ENCODE data around the gene PRSS53. TPM values are rescaled to one million over a fixed set of nuclear protein-coding genes. Genes with fewer than 3 reads are reported as not detected.

PRSS53 gene
- total and polyA plus RNA-seq, 12 donors, result 0.21 to 2.9 (median 0.51) TPM

GRCh38 chr16:31114468-31114867 is 25.7 kb upstream of the PRSS53 start:
- H3K27ac ChIP-seq, result peak overlapping the region in 9 of 10 donors; percentile 76 to 90 (median 86)
- peaks cover 13 to 73% (median 47%) of the 10 kb centered on the region in 9 donors for H3K4me1 ChIP-seq
- no peaks in the 10 kb centered on the region for H3K9me3 ChIP-seq
- intact Hi-C loops (cut with DNase I), result loop anchor here in 1 of 10 donors (10.0 kb wide), 1 partner anchor 340 kb away; the partner anchor contains the start of gene ARMC5
- peaks cover 0 to 45% (median 31%) of the 10 kb centered on the region in 9 donors for H3K36me3 ChIP-seq
- no peak for TF ChIP-seq CTCF (IDR thresholded peaks at IDR 0.05)
- no peak overlapping the region for H3K4me3 ChIP-seq
- no peak for DNase-seq
- no peak for ATAC-seq
- WGBS, 2 donors, result 92 to 94% methylated on average over 8 of the region's 8 CpGs
- no peaks in the 10 kb centered on the region for H3K27me3 ChIP-seq

GRCh38 chr16:31113121-31114120 is 24.7 kb upstream of the PRSS53 start:
- WGBS, 2 donors, result 64 to 75% methylated on average over 5 of the region's 5 CpGs

GRCh38 chr16:31112711-31113110 is 24.0 kb upstream of the PRSS53 start:
- peak in 4 of 8 donors; percentile 10 to 40 (median 28) for ATAC-seq
- no peak for DNase-seq
- WGBS, 2 donors, result 55 to 58% methylated on average over 2 of the region's 2 CpGs
- no peak overlapping the region for H3K4me3 ChIP-seq
- peaks cover 0 to 42% (median 30%) of the 10 kb centered on the region in 9 donors for H3K36me3 ChIP-seq
- intact Hi-C loops (cut with DNase I), result loop anchor here in 1 of 10 donors (10.0 kb wide), 1 partner anchor 342 kb away; the partner anchor contains the start of gene ARMC5
- TF ChIP-seq CTCF (IDR thresholded peaks at IDR 0.05), result no peak
- no peaks in the 10 kb centered on the region for H3K9me3 ChIP-seq
- no peaks in the 10 kb centered on the region for H3K27me3 ChIP-seq
- H3K4me1 ChIP-seq, result peaks cover 17 to 72% (median 42%) of the 10 kb centered on the region in 9 donors
- peak overlapping the region; percentile 57 to 90 (median 84) for H3K27ac ChIP-seq

More at GRCh38 chr16:31113121-31114120, 24.7 kb upstream of the PRSS53 start:
- H3K36me3 ChIP-seq, result peaks cover 0 to 42% (median 30%) of the 10 kb centered on the region in 9 donors
- intact Hi-C loops (cut with DNase I), result loop anchor here in 1 of 10 donors (10.0 kb wide), 1 partner anchor 341 kb away; the partner anchor contains the start of gene ARMC5
- H3K27me3 ChIP-seq, result no peaks in the 10 kb centered on the region
- DNase-seq (no peak), ATAC-seq (peak in 1 of 8 donors; percentile 28)
- H3K27ac ChIP-seq, result peak overlapping the region; percentile 57 to 90 (median 84)
- H3K4me3 ChIP-seq, result peak overlapping the region in 1 of 10 donors; percentile 0
- H3K9me3 ChIP-seq, result no peaks in the 10 kb centered on the region
- peaks cover 17 to 73% (median 46%) of the 10 kb centered on the region in 9 donors for H3K4me1 ChIP-seq
- TF ChIP-seq CTCF (IDR thresholded peaks at IDR 0.05), result no peak

GRCh38 chr16:31111881-31112466 is 23.2 kb upstream of the PRSS53 start:
- H3K36me3 ChIP-seq, result peaks cover 0 to 42% (median 30%) of the 10 kb centered on the region in 9 donors
- DNase-seq (no peak), ATAC-seq (peak in 1 of 8 donors; percentile 11)
- H3K27me3 ChIP-seq, result no peaks in the 10 kb centered on the region
- intact Hi-C loops (cut with DNase I), result loop anchor here in 1 of 10 donors (10.0 kb wide), 1 partner anchor 343 kb away; the partner anchor contains the start of gene ARMC5
- H3K4me3 ChIP-seq, result no peak overlapping the region
- peak overlapping the region; percentile 50 to 90 (median 84) for H3K27ac ChIP-seq
- no peaks in the 10 kb centered on the region for H3K9me3 ChIP-seq
- 92 to 96% methylated on average over 23 of the region's 23 CpGs for WGBS, 2 donors
- TF ChIP-seq CTCF (IDR thresholded peaks at IDR 0.05), result no peak
- H3K4me1 ChIP-seq, result peaks cover 17 to 73% (median 41%) of the 10 kb centered on the region in 9 donors
